Measurements from ENCODE around the gene RYR3. TPM values are rescaled to one million over a fixed set of nuclear protein-coding genes. Genes with fewer than 3 reads are reported as not detected.

The RYR3 gene
- total RNA-seq, 1 donor from 2014 or later: 0.75 TPM

GRCh38 chr15:33453761-33454160 is 143.0 kb downstream of the RYR3 start:
- no peak for TF ChIP-seq CTCF (conservative IDR thresholded peaks at IDR 0.05; ENCODE audit: low read depth, low read length)
- DNase-seq (ENCODE audit: low read depth): peak; percentile 95
- H3K4me3 ChIP-seq (ENCODE audit: low read depth, low read length): no peak overlapping the region

GRCh38 chr15:33454346-33454745 is 143.6 kb downstream of the RYR3 start:
- H3K4me3 ChIP-seq (ENCODE audit: low read depth, low read length): no peak overlapping the region
- DNase-seq (ENCODE audit: low read depth): no peak
- no peak for TF ChIP-seq CTCF (conservative IDR thresholded peaks at IDR 0.05; ENCODE audit: low read depth, low read length)

GRCh38 chr15:33454996-33455395 is 144.2 kb downstream of the RYR3 start:
- no peak for DNase-seq (ENCODE audit: low read depth)
- TF ChIP-seq CTCF (conservative IDR thresholded peaks at IDR 0.05; ENCODE audit: low read depth, low read length): no peak
- H3K4me3 ChIP-seq (ENCODE audit: low read depth, low read length): no peak overlapping the region

- no peak for DNase-seq (ENCODE audit: low read depth)
- TF ChIP-seq CTCF (conservative IDR thresholded peaks at IDR 0.05; ENCODE audit: low read depth, low read length): no peak
These were observed 147.7 kb downstream of the RYR3 start for GRCh38 chr15:33458421-33458820.

GRCh38 chr15:33460166-33460805 is 149.5 kb downstream of the RYR3 start:
- DNase-seq (ENCODE audit: low read depth): no peak
- TF ChIP-seq CTCF (conservative IDR thresholded peaks at IDR 0.05; ENCODE audit: low read depth, low read length): no peak
- H3K4me3 ChIP-seq (ENCODE audit: low read depth, low read length): no peak overlapping the region

More at GRCh38 chr15:33458421-33458820, 147.7 kb downstream of the RYR3 start:
- no peak overlapping the region for H3K4me3 ChIP-seq (ENCODE audit: low read depth, low read length)

GRCh38 chr15:33461671-33462070 is 150.9 kb downstream of the RYR3 start:
- DNase-seq (ENCODE audit: low read depth): no peak
- TF ChIP-seq CTCF (conservative IDR thresholded peaks at IDR 0.05; ENCODE audit: low read depth, low read length): no peak
- no peak overlapping the region for H3K4me3 ChIP-seq (ENCODE audit: low read depth, low read length)

- TF ChIP-seq CTCF (conservative IDR thresholded peaks at IDR 0.05; ENCODE audit: low read depth, low read length): no peak
- no peak overlapping the region for H3K4me3 ChIP-seq (ENCODE audit: low read depth, low read length)
- DNase-seq (ENCODE audit: low read depth): no peak
These were observed 156.5 kb downstream of the RYR3 start for GRCh38 chr15:33467146-33467815.

All from epithelial cell of proximal tubule (primary cell).